Measurements from ENCODE around the gene KIAA1217.

DNA sequence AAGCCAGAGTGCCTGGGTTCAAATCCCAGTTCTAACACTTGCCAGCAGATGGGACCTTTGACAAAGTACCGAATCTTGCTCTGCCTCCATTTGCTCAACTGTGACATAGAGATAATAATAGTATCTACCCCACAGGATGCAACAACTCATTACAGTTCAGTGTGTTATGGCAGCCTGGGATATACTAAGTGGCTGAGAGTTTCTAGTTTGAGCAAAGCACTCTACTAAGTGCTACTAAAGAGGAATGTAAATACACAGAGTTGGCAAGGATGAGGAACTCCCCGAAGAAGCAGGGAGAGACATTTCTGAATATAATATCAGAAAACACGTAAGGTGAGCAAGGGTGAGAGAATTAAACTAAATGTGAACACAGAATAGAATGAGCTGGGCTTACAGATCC lies 271.5 kb downstream of the KIAA1217 start:
- TF ChIP-seq, protein P1, sequence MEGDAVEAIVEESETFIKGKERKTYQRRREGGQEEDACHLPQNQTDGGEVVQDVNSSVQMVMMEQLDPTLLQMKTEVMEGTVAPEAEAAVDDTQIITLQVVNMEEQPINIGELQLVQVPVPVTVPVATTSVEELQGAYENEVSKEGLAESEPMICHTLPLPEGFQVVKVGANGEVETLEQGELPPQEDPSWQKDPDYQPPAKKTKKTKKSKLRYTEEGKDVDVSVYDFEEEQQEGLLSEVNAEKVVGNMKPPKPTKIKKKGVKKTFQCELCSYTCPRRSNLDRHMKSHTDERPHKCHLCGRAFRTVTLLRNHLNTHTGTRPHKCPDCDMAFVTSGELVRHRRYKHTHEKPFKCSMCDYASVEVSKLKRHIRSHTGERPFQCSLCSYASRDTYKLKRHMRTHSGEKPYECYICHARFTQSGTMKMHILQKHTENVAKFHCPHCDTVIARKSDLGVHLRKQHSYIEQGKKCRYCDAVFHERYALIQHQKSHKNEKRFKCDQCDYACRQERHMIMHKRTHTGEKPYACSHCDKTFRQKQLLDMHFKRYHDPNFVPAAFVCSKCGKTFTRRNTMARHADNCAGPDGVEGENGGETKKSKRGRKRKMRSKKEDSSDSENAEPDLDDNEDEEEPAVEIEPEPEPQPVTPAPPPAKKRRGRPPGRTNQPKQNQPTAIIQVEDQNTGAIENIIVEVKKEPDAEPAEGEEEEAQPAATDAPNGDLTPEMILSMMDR (IDR thresholded peaks at IDR 0.05; ENCODE audit: low read depth, low read length, poor library complexity, severe bottlenecking), result no peak
- no peak for TF ChIP-seq EZH2phosphoT487 (IDR thresholded peaks at IDR 0.05; ENCODE audit: borderline replicate concordance, low read length)
